ENCODE results near the gene CAMK2B. TPM values are rescaled to one million over a fixed set of nuclear protein-coding genes. Genes with fewer than 3 reads are reported as not detected.

CAMK2B gene
- total RNA-seq, 1 donor from 2014 or later = 0.30 TPM

GRCh38 chr7:44232901-44233715, 92.3 kb downstream of the CAMK2B start:
- intact Hi-C loops (cut with micrococcal nuclease) = no loop called here

- intact Hi-C loops (cut with micrococcal nuclease) = no loop called here
Measured at GRCh38 chr7:44232396-44232795, 93.0 kb downstream of the CAMK2B start.

- intact Hi-C loops (cut with micrococcal nuclease) = no loop called here
Measured at GRCh38 chr7:44231088-44231487, 94.3 kb downstream of the CAMK2B start.

- intact Hi-C loops (cut with micrococcal nuclease) = no loop called here
Measured at GRCh38 chr7:44230286-44230685, 95.1 kb downstream of the CAMK2B start.

GRCh38 chr7:44229546-44230105, 95.8 kb downstream of the CAMK2B start:
- intact Hi-C loops (cut with micrococcal nuclease) = no loop called here

GRCh38 chr7:44228571-44229350, 96.6 kb downstream of the CAMK2B start:
- intact Hi-C loops (cut with micrococcal nuclease) = no loop called here

- intact Hi-C loops (cut with micrococcal nuclease) = no loop called here
Measured at GRCh38 chr7:44227911-44228310, 97.5 kb downstream of the CAMK2B start.

- intact Hi-C loops (cut with micrococcal nuclease) = no loop called here
Measured at GRCh38 chr7:44226396-44226753, 99.0 kb downstream of the CAMK2B start.

GRCh38 chr7:44225566-44226395, 99.6 kb downstream of the CAMK2B start:
- intact Hi-C loops (cut with micrococcal nuclease) = no loop called here

- intact Hi-C loops (cut with micrococcal nuclease) = no loop called here
Measured at GRCh38 chr7:44224974-44225565, 100.3 kb downstream of the CAMK2B start.

GRCh38 chr7:44224080-44224973, 101.1 kb downstream of the CAMK2B start:
- intact Hi-C loops (cut with micrococcal nuclease) = no loop called here

GRCh38 chr7:44223362-44224079, 101.9 kb downstream of the CAMK2B start:
- intact Hi-C loops (cut with micrococcal nuclease) = no loop called here

- intact Hi-C loops (cut with micrococcal nuclease) = no loop called here
Measured at GRCh38 chr7:44222776-44223261, 102.6 kb downstream of the CAMK2B start.

GRCh38 chr7:44222074-44222473, 103.3 kb downstream of the CAMK2B start:
- intact Hi-C loops (cut with micrococcal nuclease) = no loop called here

GRCh38 chr7:44221231-44221791, 104.1 kb downstream of the CAMK2B start:
- intact Hi-C loops (cut with micrococcal nuclease) = no loop called here

- intact Hi-C loops (cut with micrococcal nuclease) = no loop called here
Measured at GRCh38 chr7:44220358-44221112, 104.9 kb downstream of the CAMK2B start.

GRCh38 chr7:44220046-44220357, 105.4 kb downstream of the CAMK2B start:
- intact Hi-C loops (cut with micrococcal nuclease) = no loop called here

- intact Hi-C loops (cut with micrococcal nuclease) = no loop called here
Measured at GRCh38 chr7:44219371-44220045, 105.9 kb downstream of the CAMK2B start.

Data from T-helper 2 cell treated with Interferon-gamma antibody and Interleukin-4, amounts not matched to agents 100 ng/mL and 5 ng/mL, for 36 hours (primary cell).